ENCODE results near the gene GGT6. TPM values are rescaled to one million over a fixed set of nuclear protein-coding genes. Genes with fewer than 3 reads are reported as not detected.
"Not testable (repeated sequence)": the region's sequence is repeated elsewhere in the genome, so short reads cannot be mapped to it uniquely, and the experiment has no call there.

Gene GGT6
- total and polyA plus RNA-seq, 4 donors = 0.15 TPM; not detected in 3

- DNase-seq (ENCODE audit: low read depth in 4 of 6, low spot score in 6 of 6) = no peak
- no peak overlapping the region for H3K27ac ChIP-seq (ENCODE audit: low read depth, low read length)
- WGBS (ENCODE audit: insufficient coverage) = 81% methylated on average over 10 of the region's 14 CpGs
- H3K36me3 ChIP-seq (ENCODE audit: control insufficient read depth, insufficient read depth, low read length) = peaks cover 26% of the 10 kb centered on the region
- H3K27me3 ChIP-seq (ENCODE audit: control insufficient read depth, insufficient read depth, low read length) = no peaks in the 10 kb centered on the region
- H3K4me3 ChIP-seq (ENCODE audit: low read depth, low read length) = no peak overlapping the region
- peaks cover 30% of the 10 kb centered on the region for H3K4me1 ChIP-seq (ENCODE audit: control insufficient read depth, insufficient read depth, low read length)
- no peaks in the 10 kb centered on the region for H3K9me3 ChIP-seq (ENCODE audit: control insufficient read depth, insufficient read depth, low read length)
Observed at GRCh38 chr17:4593021-4593421, 32.6 kb upstream of the GGT6 start.

DNA sequence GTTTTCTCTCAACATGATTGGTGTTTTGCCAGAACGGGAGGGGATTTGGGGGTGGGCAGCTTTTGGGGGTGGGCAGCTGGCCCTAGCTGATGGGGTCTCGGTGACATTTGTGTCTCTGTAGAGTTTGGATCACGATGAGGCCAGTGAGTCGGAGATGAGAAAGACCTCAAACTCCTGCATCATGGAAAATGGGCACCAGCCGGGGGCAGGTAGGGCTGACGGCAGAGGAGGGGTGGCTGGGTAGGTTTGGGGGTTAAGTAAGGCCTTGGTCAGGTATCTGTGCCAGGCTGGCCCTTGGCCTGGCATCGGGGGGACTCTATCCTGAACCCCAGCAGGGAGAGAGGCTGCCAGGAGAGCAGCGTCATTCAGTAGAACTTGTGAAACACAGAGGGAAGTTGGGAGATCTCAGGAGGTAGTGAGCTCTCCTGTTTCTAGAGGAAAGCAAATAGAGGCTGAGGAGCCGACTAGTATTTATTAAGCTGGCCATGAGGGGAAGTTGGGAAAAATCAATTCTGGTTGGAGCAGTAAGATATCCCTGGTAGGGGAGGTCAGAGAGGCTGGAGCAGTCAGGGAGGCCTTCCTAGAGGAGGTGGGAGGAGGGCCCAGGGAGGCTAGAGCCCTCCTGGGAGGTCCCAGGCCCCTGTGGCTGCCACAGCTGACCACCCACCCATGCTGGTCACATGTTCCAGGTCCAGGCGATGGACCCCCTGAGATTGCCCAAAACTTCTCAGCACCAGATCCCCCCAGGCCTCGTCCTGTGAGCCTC, 32.0 kb upstream of the GGT6 start:
- Histone ChIP-seq H3K4me3 (ENCODE audit: low read depth, low read length) (no peak overlapping the region), H3K36me3 (ENCODE audit: control insufficient read depth, insufficient read depth, low read length) (peaks cover 26% of the 10 kb centered on the region), H3K4me1 (ENCODE audit: control insufficient read depth, insufficient read depth, low read length) (peaks cover 28% of the 10 kb centered on the region), H3K27me3 (ENCODE audit: control insufficient read depth, insufficient read depth, low read length) (no peaks in the 10 kb centered on the region), H3K27ac (ENCODE audit: low read depth, low read length) (no peak overlapping the region), H3K9me3 (ENCODE audit: control insufficient read depth, insufficient read depth, low read length) (no peaks in the 10 kb centered on the region)
- no peak for DNase-seq (ENCODE audit: low read depth in 4 of 6, low spot score in 6 of 6)
- 87% methylated on average over 11 of the region's 11 CpGs for WGBS (ENCODE audit: insufficient coverage)

DNA sequence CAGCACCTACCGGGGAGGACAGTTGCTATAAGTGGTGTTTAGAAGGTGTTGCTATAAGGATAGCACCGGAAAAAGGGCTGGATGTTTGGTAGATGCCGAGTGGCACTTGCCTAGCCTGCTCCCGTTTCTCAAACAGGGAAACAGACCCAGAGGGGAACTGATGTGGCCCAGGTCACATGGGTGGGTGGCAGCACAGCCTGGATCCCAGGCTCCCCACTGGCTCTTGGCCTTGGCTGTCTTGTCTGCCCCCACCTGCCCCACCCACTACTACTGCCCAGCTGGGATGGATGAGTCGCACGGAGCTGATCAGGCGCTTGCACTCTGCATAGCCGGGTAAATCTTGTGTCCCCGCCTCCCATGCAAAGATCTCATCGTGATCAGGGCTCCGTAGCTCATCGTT, 31.2 kb upstream of the GGT6 start:
- no peak for DNase-seq (ENCODE audit: low read depth in 4 of 6, low spot score in 6 of 6)
- peaks cover 17% of the 10 kb centered on the region for H3K36me3 ChIP-seq (ENCODE audit: control insufficient read depth, insufficient read depth, low read length)
- peaks cover 28% of the 10 kb centered on the region for H3K4me1 ChIP-seq (ENCODE audit: control insufficient read depth, insufficient read depth, low read length)
- H3K27me3 ChIP-seq (ENCODE audit: control insufficient read depth, insufficient read depth, low read length) = no peaks in the 10 kb centered on the region
- no peak overlapping the region for H3K4me3 ChIP-seq (ENCODE audit: low read depth, low read length)
- 82% methylated on average over 12 of the region's 12 CpGs for WGBS (ENCODE audit: insufficient coverage)
- no peak overlapping the region for H3K27ac ChIP-seq (ENCODE audit: low read depth, low read length)
- H3K9me3 ChIP-seq (ENCODE audit: control insufficient read depth, insufficient read depth, low read length) = no peaks in the 10 kb centered on the region

- 75% methylated on average over 10 of the region's 10 CpGs for WGBS (ENCODE audit: insufficient coverage)
- peaks cover 28% of the 10 kb centered on the region for H3K4me1 ChIP-seq (ENCODE audit: control insufficient read depth, insufficient read depth, low read length)
- peaks cover 16% of the 10 kb centered on the region for H3K36me3 ChIP-seq (ENCODE audit: control insufficient read depth, insufficient read depth, low read length)
- H3K9me3 ChIP-seq (ENCODE audit: control insufficient read depth, insufficient read depth, low read length) = no peaks in the 10 kb centered on the region
- H3K4me3 ChIP-seq (ENCODE audit: low read depth, low read length) = no peak overlapping the region
- DNase-seq (ENCODE audit: low read depth in 4 of 6, low spot score in 6 of 6) = no peak
- no peak overlapping the region for H3K27ac ChIP-seq (ENCODE audit: low read depth, low read length)
- H3K27me3 ChIP-seq (ENCODE audit: control insufficient read depth, insufficient read depth, low read length) = no peaks in the 10 kb centered on the region
Observed at GRCh38 chr17:4590981-4591453, 30.6 kb upstream of the GGT6 start.

GRCh38 chr17:4590042-4590441, 29.7 kb upstream of the GGT6 start:
- peaks cover 30% of the 10 kb centered on the region for H3K4me1 ChIP-seq (ENCODE audit: control insufficient read depth, insufficient read depth, low read length)
- not testable (repeated sequence) for DNase-seq (ENCODE audit: low read depth in 4 of 6, low spot score in 6 of 6); H3K36me3 ChIP-seq (ENCODE audit: control insufficient read depth, insufficient read depth, low read length); H3K27me3 ChIP-seq (ENCODE audit: control insufficient read depth, insufficient read depth, low read length); H3K27ac ChIP-seq (ENCODE audit: low read depth, low read length); H3K4me3 ChIP-seq (ENCODE audit: low read depth, low read length); H3K9me3 ChIP-seq (ENCODE audit: control insufficient read depth, insufficient read depth, low read length)
- 90% methylated on average over 9 of the region's 11 CpGs for WGBS (ENCODE audit: insufficient coverage)

DNA sequence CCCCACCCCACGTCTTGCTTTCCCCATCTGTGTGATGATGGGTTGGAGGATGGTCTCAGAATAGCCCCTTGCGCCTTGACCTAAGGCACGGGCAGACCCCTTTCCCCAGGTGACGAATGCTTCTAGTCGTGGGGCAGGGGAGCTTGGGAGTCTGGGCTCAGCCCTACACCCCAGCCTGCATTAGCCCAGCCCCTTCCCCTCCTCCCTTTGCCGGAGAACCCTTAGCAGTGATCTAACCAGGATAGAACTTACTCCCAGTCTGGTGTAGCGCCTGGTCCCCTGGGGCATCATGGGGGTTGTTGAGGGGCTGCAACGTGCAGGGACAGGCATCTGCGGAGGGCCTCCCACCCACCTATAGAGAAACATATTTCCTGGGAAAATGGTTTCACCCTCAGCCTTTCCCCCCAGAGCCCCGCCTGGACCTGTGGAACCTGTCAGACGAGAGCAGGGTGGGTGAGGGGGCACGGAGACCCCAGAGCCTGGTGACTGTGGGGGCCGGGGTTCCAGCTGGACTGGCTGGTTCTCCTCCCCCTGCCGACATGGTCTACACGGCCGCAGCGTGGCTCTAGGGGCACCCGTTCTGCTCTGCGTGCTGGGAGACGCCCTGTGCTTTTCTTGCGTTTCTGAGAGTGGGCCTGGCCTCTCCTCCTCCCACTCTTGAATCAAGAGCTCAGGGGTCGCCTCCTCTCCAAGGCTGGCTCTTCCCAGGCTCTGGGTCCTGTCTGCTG, 28.7 kb upstream of the GGT6 start:
- Histone ChIP-seq H3K9me3 (ENCODE audit: control insufficient read depth, insufficient read depth, low read length) (no peaks in the 10 kb centered on the region), H3K27me3 (ENCODE audit: control insufficient read depth, insufficient read depth, low read length) (peaks cover 11% of the 10 kb centered on the region), H3K27ac (ENCODE audit: low read depth, low read length) (no peak overlapping the region), H3K36me3 (ENCODE audit: control insufficient read depth, insufficient read depth, low read length) (peaks cover 10% of the 10 kb centered on the region), H3K4me3 (ENCODE audit: low read depth, low read length) (no peak overlapping the region), H3K4me1 (ENCODE audit: control insufficient read depth, insufficient read depth, low read length) (peaks cover 26% of the 10 kb centered on the region)
- no peak for DNase-seq (ENCODE audit: low read depth in 4 of 6, low spot score in 6 of 6)
- 88% methylated on average over 18 of the region's 22 CpGs for WGBS (ENCODE audit: insufficient coverage)

DNA sequence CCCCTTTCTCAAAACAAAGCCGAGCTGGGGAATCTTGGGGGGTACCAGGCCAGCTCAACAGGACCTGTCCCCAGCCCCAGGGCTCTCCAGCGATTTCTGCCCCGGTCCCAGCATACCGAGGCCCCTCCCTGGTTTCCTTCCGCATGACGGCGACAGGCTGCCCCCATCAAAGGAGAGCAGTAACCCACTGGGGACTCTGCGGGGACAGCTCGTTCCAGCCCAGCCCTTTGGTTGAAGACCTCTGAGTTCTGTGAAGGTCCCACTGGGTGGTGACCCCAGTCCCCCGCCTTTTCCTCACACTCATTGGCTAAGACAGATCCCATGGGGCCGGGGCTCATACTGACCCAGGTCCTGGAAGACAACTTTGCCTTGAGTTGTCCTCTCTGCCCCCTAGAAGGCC, 28.0 kb upstream of the GGT6 start:
- no peak overlapping the region for H3K4me3 ChIP-seq (ENCODE audit: low read depth, low read length)
- H3K27me3 ChIP-seq (ENCODE audit: control insufficient read depth, insufficient read depth, low read length) = peaks cover 16% of the 10 kb centered on the region
- no peak for DNase-seq (ENCODE audit: low read depth in 4 of 6, low spot score in 6 of 6)
- peaks cover 7% of the 10 kb centered on the region for H3K36me3 ChIP-seq (ENCODE audit: control insufficient read depth, insufficient read depth, low read length)
- WGBS (ENCODE audit: insufficient coverage) = 73% methylated on average over 10 of the region's 11 CpGs
- H3K27ac ChIP-seq (ENCODE audit: low read depth, low read length) = no peak overlapping the region
- no peaks in the 10 kb centered on the region for H3K9me3 ChIP-seq (ENCODE audit: control insufficient read depth, insufficient read depth, low read length)
- H3K4me1 ChIP-seq (ENCODE audit: control insufficient read depth, insufficient read depth, low read length) = peaks cover 32% of the 10 kb centered on the region

- Histone ChIP-seq H3K27ac (ENCODE audit: low read depth, low read length) (no peak overlapping the region), H3K9me3 (ENCODE audit: control insufficient read depth, insufficient read depth, low read length) (no peaks in the 10 kb centered on the region), H3K4me1 (ENCODE audit: control insufficient read depth, insufficient read depth, low read length) (peaks cover 26% of the 10 kb centered on the region), H3K36me3 (ENCODE audit: control insufficient read depth, insufficient read depth, low read length) (peaks cover 5% of the 10 kb centered on the region), H3K27me3 (ENCODE audit: control insufficient read depth, insufficient read depth, low read length) (peaks cover 16% of the 10 kb centered on the region), H3K4me3 (ENCODE audit: low read depth, low read length) (no peak overlapping the region)
- no peak for DNase-seq (ENCODE audit: low read depth in 4 of 6, low spot score in 6 of 6)
- 75% methylated on average over 4 of the region's 9 CpGs for WGBS (ENCODE audit: insufficient coverage)
Observed at GRCh38 chr17:4587803-4588202, 27.4 kb upstream of the GGT6 start.

GRCh38 chr17:4587195-4587594, 26.8 kb upstream of the GGT6 start:
- no peak for DNase-seq (ENCODE audit: low read depth in 4 of 6, low spot score in 6 of 6)
- Histone ChIP-seq H3K27ac (ENCODE audit: low read depth, low read length) (no peak overlapping the region), H3K4me1 (ENCODE audit: control insufficient read depth, insufficient read depth, low read length) (peaks cover 24% of the 10 kb centered on the region), H3K4me3 (ENCODE audit: low read depth, low read length) (no peak overlapping the region), H3K27me3 (ENCODE audit: control insufficient read depth, insufficient read depth, low read length) (peaks cover 16% of the 10 kb centered on the region), H3K36me3 (ENCODE audit: control insufficient read depth, insufficient read depth, low read length) (peaks cover 2% of the 10 kb centered on the region), H3K9me3 (ENCODE audit: control insufficient read depth, insufficient read depth, low read length) (no peaks in the 10 kb centered on the region)
- WGBS (ENCODE audit: insufficient coverage) = 95% methylated on average over 7 of the region's 7 CpGs

- DNase-seq (ENCODE audit: low read depth in 4 of 6, low spot score in 6 of 6) = no peak
- peaks cover 2% of the 10 kb centered on the region for H3K36me3 ChIP-seq (ENCODE audit: control insufficient read depth, insufficient read depth, low read length)
- H3K4me1 ChIP-seq (ENCODE audit: control insufficient read depth, insufficient read depth, low read length) = peaks cover 18% of the 10 kb centered on the region
- no peak overlapping the region for H3K4me3 ChIP-seq (ENCODE audit: low read depth, low read length)
- WGBS (ENCODE audit: insufficient coverage) = 83% methylated on average over 8 of the region's 9 CpGs
- H3K27ac ChIP-seq (ENCODE audit: low read depth, low read length) = no peak overlapping the region
- H3K27me3 ChIP-seq (ENCODE audit: control insufficient read depth, insufficient read depth, low read length) = peaks cover 16% of the 10 kb centered on the region
- no peaks in the 10 kb centered on the region for H3K9me3 ChIP-seq (ENCODE audit: control insufficient read depth, insufficient read depth, low read length)
Observed at GRCh38 chr17:4586043-4586442, 25.7 kb upstream of the GGT6 start.
